CD1c-positive myeloid dendritic cell (primary cell): ENCODE results near the gene PDHA1.
A peak's percentile ranks its signal among the peaks of the same experiment; 100 is the strongest.

ENCODE experiments used
- DNase-seq: peaks from one replicate; pipeline ENCODE4 v3.0.0-alpha.2; 2016; ENCODE audit errors: extremely low spot score

The PDHA1 gene

DNA sequence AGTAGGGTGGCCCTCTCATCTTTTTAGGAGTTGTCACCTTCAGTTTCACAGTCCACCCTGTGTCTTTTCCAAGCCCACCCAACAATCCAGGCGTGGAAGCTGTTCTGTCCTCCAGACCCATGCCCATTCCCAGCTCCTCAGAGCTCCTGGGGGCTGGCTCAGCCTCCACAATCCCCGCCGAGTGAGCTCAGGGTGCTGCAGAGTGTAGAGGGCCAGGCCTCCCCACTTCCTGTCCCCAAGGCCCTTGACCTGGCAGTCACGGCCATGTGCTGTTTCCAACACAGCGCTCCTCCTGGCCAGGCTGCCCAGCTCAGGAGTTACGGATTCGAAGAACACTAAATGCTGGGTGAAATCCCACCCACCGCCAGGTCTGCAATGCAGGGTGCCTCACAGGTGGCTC, 31.8 kb downstream of the PDHA1 start:
- DNase-seq, result no peak

GRCh38 chrX:19377799-19378198, 34.1 kb downstream of the PDHA1 start:
- DNase-seq, result no peak

DNA sequence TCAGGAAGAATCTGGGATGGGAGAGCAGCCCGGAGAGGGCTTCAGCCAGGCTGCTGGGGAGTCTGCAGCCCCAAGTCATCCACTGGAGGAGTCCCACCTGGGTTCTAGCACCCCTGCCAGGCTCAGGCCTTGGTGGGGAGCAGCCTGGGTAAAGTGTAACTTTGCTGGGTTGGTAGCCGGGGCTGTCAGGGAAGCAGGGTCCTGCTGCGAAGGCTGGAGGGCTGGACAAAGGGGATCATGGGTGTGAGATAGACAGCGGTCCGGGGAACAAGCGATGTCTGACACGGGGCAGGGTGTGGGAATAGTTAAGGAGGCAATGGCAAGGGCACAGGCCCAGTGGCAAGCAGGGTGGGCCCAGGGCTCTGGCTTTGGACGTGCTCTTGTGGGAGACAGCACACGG, 37.6 kb downstream of the PDHA1 start:
- no peak for DNase-seq

DNA sequence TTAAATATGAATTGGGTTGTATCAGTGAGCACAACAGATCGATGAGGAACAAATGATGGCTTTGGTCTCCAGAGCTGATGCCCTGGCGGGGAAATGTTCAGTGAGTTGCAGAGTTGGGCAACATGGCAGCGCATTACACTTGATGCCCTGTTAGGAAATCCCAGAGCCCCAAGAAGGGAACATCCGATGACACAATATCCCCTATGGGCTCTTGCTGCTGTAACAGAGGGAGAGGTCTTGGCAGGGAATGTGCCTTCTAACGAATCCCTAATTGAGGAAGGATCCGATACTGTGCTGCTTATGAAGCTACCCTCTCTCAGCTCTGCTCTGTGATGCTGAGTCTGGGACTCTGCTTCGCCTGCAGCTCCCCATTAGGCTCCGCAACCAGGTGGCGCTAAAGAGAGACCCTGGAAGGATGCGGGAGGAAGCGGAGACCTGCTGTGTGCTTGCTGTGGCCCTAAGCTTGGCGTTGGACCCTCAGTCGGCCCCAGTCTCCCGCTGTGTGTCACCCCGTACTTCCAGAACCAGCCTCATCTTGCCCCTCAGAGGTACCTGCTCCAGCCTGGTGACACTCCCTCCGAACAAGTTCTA, 38.9 kb downstream of the PDHA1 start:
- peak; percentile 33 for DNase-seq

- DNase-seq, result no peak
Measured at GRCh38 chrX:19386679-19387078, 43.0 kb downstream of the PDHA1 start.

GRCh38 chrX:19388064-19388679, 44.4 kb downstream of the PDHA1 start:
- DNase-seq, result no peak

- no peak for DNase-seq
Measured at GRCh38 chrX:19388741-19389140, 45.0 kb downstream of the PDHA1 start.

DNA sequence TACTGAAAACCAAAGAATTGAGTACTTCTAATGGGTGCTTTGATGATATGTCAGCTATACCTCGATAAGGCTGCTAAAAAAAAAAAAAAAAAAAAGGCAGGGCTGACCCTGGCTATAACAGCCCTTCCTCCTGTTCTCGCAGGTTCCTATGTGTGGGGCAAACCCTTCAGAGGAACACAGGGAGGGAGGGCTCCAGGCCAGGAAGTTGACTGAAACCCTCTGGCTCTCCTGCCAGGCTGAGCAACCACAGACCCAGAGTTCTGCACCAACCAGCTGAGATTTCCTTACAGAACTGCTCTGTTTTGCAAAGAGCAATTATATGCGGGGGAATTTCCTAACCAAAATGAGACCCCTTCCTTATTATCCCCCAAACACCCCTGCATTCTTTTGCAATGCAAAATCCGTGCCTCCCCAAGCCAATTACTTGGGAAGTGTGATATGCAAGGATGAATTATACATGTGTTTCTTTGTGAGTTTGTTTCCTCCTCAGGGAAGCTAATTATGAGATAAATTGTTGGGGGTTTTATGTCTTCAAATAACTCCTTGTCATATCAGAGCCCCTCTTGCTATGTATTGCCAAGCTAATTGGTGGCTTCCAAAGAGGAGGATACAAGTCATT, 45.6 kb downstream of the PDHA1 start:
- DNase-seq, result no peak

DNA sequence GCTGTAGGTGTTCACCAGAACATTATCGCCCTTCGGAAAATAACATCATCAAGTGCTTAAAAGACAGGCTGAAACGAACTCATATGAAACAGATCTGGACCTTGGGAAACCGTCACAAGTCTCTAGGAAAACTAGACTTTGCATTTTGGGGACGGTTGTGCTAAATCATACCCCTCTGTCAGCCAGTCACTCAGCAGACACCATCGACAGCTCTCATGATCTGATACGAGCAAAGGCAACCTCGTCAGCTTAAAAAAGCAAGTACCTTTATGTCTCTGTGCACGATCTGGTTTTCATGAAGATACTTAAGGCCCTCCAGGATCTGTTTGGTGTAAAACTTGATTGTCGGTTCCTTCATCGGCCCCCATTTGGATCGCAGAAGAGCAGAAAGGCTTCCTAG, 48.4 kb downstream of the PDHA1 start:
- no peak for DNase-seq

- DNase-seq, result no peak
Measured at GRCh38 chrX:19392703-19393102, 49.0 kb downstream of the PDHA1 start.

DNA sequence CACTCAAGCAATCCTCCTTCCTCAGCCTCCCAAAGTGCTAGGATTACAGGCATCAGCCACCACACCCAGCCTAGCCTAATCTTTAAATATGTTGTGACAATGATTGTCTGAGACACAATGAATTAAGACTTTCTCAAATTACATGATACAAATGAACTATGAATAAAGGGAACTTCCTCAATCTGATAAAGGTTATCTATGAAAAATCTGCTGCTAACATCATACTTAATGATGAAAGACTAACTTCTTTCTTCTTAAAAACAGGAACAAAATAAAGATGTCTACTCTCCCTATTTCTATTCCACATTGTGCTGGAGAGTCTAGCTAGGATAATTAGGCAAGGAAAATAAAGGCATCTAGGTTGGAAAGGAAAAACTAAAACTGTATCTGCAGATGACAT, 60.0 kb downstream of the PDHA1 start:
- no peak for DNase-seq

DNA sequence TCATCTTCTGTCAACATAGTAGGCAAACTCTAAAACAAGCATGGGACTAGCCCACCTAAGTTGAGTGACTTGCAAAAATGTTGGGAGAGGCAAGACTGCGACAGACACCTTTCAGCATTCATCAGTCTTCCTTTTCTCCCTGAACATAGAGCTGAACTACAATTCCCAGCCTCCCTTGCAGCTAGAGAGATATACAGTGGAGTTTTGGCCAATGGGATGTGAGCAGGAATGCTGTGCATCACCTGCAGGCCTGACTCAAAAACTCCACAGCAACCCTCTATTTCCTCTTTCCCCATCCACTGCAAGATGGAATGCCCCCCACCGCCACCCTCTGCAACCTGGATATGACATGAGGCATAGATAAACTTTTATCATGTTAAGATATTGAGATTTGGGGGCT, 66.5 kb downstream of the PDHA1 start:
- DNase-seq, result no peak
